Astrocyte (in vitro differentiated cells and primary cell): ENCODE results near the gene EGR1. TPM values are rescaled to one million over a fixed set of nuclear protein-coding genes. Genes with fewer than 3 reads are reported as not detected.

Experiments used
- DNase-seq: peaks from one replicate; pipeline ENCODE4 v3.0.0-alpha.2; 2010; ENCODE audit warnings: low read depth
- FAIRE-seq: peaks from 2 replicates; lab custom pipeline; 2011; peaks lifted over from hg19 to GRCh38; lab: Jason Lieb, UNC
- H2AFZ ChIP-seq: 2 replicates; pipeline ENCODE4 v1.6.0; 2012; ENCODE audit warnings: low read depth, low read length, inconsistent platforms
- H3K27ac ChIP-seq: 2 replicates; pipeline ENCODE4 v1.5.1; 2011; ENCODE audit warnings: low read depth, low read length, inconsistent platforms
- H3K27me3 ChIP-seq: 2 replicates; pipeline ENCODE4 v1.6.0; 2011; ENCODE audit warnings: low read length, inconsistent platforms; ENCODE audit not compliant: insufficient read depth
- H3K36me3 ChIP-seq: 2 replicates; pipeline ENCODE4 v1.5.1; 2011; ENCODE audit warnings: low read length, inconsistent platforms; ENCODE audit not compliant: insufficient read depth
- H3K4me1 ChIP-seq: 2 replicates; pipeline ENCODE4 v1.5.1; 2011; ENCODE audit warnings: low read length, inconsistent platforms; ENCODE audit not compliant: insufficient read depth
- H3K4me2 ChIP-seq: 2 replicates; pipeline ENCODE4 v1.6.0; 2012; ENCODE audit warnings: low read length, inconsistent platforms
- H3K4me3 ChIP-seq: 2 replicates; pipeline ENCODE4 v1.5.1; 2011; ENCODE audit warnings: low read depth, mild to moderate bottlenecking, low read length, inconsistent platforms; ENCODE audit not compliant: insufficient read depth
- H3K79me2 ChIP-seq: 2 replicates; pipeline ENCODE4 v1.6.0; 2012; ENCODE audit warnings: mild to moderate bottlenecking, low read length, inconsistent platforms; ENCODE audit not compliant: insufficient read depth
- H3K9ac ChIP-seq: 2 replicates; pipeline ENCODE4 v1.6.0; 2012; ENCODE audit warnings: mild to moderate bottlenecking, low read length, inconsistent platforms
- H3K9me3 ChIP-seq: 2 replicates; pipeline ENCODE4 v1.5.1; 2012; ENCODE audit warnings: low read depth, mild to moderate bottlenecking, low read length, inconsistent platforms; ENCODE audit not compliant: insufficient read depth
- H4K20me1 ChIP-seq: 2 replicates; pipeline ENCODE4 v1.6.0; 2012; ENCODE audit warnings: low read length, inconsistent platforms; ENCODE audit not compliant: insufficient read depth
- H3K27ac Mint-ChIP-seq: one replicate; pipeline ENCODE4 v1.8.0; 2021; ENCODE audit warnings: mild to moderate bottlenecking, mixed read lengths; ENCODE audit not compliant: unreplicated experiment
- H3K27me3 Mint-ChIP-seq: one replicate; pipeline ENCODE4 v1.8.0; 2021; ENCODE audit warnings: low read depth, mixed read lengths; ENCODE audit not compliant: unreplicated experiment
- H3K36me3 Mint-ChIP-seq: one replicate; pipeline ENCODE4 v1.8.0; 2021; ENCODE audit warnings: low read depth, mixed read lengths; ENCODE audit not compliant: unreplicated experiment
- H3K4me1 Mint-ChIP-seq: one replicate; pipeline ENCODE4 v1.8.0; 2021; ENCODE audit warnings: low read depth, mixed read lengths; ENCODE audit not compliant: unreplicated experiment
- H3K4me3 Mint-ChIP-seq: one replicate; pipeline ENCODE4 v1.8.0; 2021; ENCODE audit warnings: mild to moderate bottlenecking, moderate library complexity, mixed read lengths; ENCODE audit not compliant: unreplicated experiment
- H3K9me3 Mint-ChIP-seq: one replicate; pipeline ENCODE4 v1.8.0; 2021; ENCODE audit warnings: mild to moderate bottlenecking, mixed read lengths; ENCODE audit not compliant: unreplicated experiment
- CTCF ChIP-seq: IDR thresholded peaks from 2 replicates; pipeline ENCODE4 v1.5.1; 2011; ENCODE audit warnings: low read depth, mild to moderate bottlenecking, inconsistent platforms, low read length, moderate library complexity; ENCODE audit not compliant: insufficient read depth
- EZH2 ChIP-seq: IDR thresholded peaks from 2 replicates; pipeline ENCODE4 v1.6.1; 2012; ENCODE audit warnings: mild to moderate bottlenecking, low read length, inconsistent platforms; ENCODE audit not compliant: insufficient read depth
- total RNA-seq: library from RNA; stranded (reverse); gene quantifications from 2 replicates; pipeline ENCODE4 v1.2.1, GENCODE V29; 2021

EGR1 gene
- total RNA-seq, 1 donor from 2014 or later = 31.5 TPM

- Histone ChIP-seq H4K20me1 (no peaks in the 10 kb centered on the region), H3K79me2 (no peaks in the 10 kb centered on the region), H3K27ac (no peak within 1 kb of the TSS), H3K36me3 (peaks cover 15% of the 10 kb centered on the region), H3K9ac (peak within 1 kb of the TSS; percentile 73), H3K4me3 (peak within 1 kb of the TSS; percentile 65), H3K27me3 (no peaks in the 10 kb centered on the region), H2AFZ (peak within 1 kb of the TSS; percentile 73), H3K4me1 (peaks cover 17% of the 10 kb centered on the region), H3K9me3 (no peaks in the 10 kb centered on the region), H3K4me2 (peak within 1 kb of the TSS; percentile 87)
- no peaks in the 10 kb centered on the region for H3K9me3 Mint-ChIP-seq
- H3K4me1 Mint-ChIP-seq = no peaks in the 10 kb centered on the region
- no peak within 1 kb of the TSS for H3K27ac Mint-ChIP-seq
- TF ChIP-seq EZH2 = no peak
- no peak for TF ChIP-seq CTCF
- DNase-seq = peak; percentile 27
- FAIRE-seq = no peak
- H3K4me3 Mint-ChIP-seq = peak within 1 kb of the TSS; percentile 89
- H3K36me3 Mint-ChIP-seq = peaks cover 12% of the 10 kb centered on the region
- H3K27me3 Mint-ChIP-seq = peaks cover 1% of the 10 kb centered on the region
Observed at GRCh38 chr5:138438724-138439476, 26.4 kb upstream of the EGR1 start, which contains the start of gene REEP2. REEP2 (plus strand) TSS chr5:138439057; CDS start chr5:138439209, 152 bp downstream.

GRCh38 chr5:138439477-138440158 is 25.7 kb upstream of the EGR1 start:
- no peak for DNase-seq
- H3K79me2 ChIP-seq = no peaks in the 10 kb centered on the region

More at GRCh38 chr5:138439477-138440158, 25.7 kb upstream of the EGR1 start:
- H3K4me3 ChIP-seq = peak overlapping the region; percentile 65
- H3K4me2 ChIP-seq = peak overlapping the region; percentile 87
- H4K20me1 ChIP-seq = no peaks in the 10 kb centered on the region
- no peak overlapping the region for H3K27ac ChIP-seq
- H3K36me3 ChIP-seq = peaks cover 15% of the 10 kb centered on the region
- no peaks in the 10 kb centered on the region for H3K9me3 Mint-ChIP-seq
- no peaks in the 10 kb centered on the region for H3K9me3 ChIP-seq
- H3K36me3 Mint-ChIP-seq = peaks cover 13% of the 10 kb centered on the region
- TF ChIP-seq CTCF = no peak
- TF ChIP-seq EZH2 = no peak
- FAIRE-seq = no peak
- no peak overlapping the region for H3K27ac Mint-ChIP-seq
- H3K9ac ChIP-seq = peak overlapping the region; percentile 73
- peak overlapping the region; percentile 73 for H2AFZ ChIP-seq
- no peaks in the 10 kb centered on the region for H3K27me3 ChIP-seq
- H3K4me1 Mint-ChIP-seq = no peaks in the 10 kb centered on the region
- peaks cover 17% of the 10 kb centered on the region for H3K4me1 ChIP-seq
- peaks cover 7% of the 10 kb centered on the region for H3K27me3 Mint-ChIP-seq
- peak overlapping the region; percentile 88 for H3K4me3 Mint-ChIP-seq
